Measurements from ENCODE around the gene ASPSCR1.

GRCh38 chr17:82037092-82037888 is 59.9 kb downstream of the ASPSCR1 start, which contains the start of gene DCXR:
- TF ChIP-seq POLR2AphosphoS5 (IDR thresholded peaks at IDR 0.05) (peak; percentile 93 to 96 (median 95)), POLR2A (IDR thresholded peaks at IDR 0.05) (peak; percentile 93)
- TF ChIP-seq, protein P1, sequence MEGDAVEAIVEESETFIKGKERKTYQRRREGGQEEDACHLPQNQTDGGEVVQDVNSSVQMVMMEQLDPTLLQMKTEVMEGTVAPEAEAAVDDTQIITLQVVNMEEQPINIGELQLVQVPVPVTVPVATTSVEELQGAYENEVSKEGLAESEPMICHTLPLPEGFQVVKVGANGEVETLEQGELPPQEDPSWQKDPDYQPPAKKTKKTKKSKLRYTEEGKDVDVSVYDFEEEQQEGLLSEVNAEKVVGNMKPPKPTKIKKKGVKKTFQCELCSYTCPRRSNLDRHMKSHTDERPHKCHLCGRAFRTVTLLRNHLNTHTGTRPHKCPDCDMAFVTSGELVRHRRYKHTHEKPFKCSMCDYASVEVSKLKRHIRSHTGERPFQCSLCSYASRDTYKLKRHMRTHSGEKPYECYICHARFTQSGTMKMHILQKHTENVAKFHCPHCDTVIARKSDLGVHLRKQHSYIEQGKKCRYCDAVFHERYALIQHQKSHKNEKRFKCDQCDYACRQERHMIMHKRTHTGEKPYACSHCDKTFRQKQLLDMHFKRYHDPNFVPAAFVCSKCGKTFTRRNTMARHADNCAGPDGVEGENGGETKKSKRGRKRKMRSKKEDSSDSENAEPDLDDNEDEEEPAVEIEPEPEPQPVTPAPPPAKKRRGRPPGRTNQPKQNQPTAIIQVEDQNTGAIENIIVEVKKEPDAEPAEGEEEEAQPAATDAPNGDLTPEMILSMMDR (IDR thresholded peaks at IDR 0.05): peak; percentile 20 to 72 (median 33)
